Neural progenitor cell (in vitro differentiated cells): ENCODE data around the gene GADD45B.

Source experiments
- EZH2 ChIP-seq: fragments of 200-600 bp; sonication (generic); IDR thresholded peaks from 2 replicates; pipeline ENCODE4 v1.6.1; 2017; ENCODE audit warnings: antibody characterized with exemption, mild to moderate bottlenecking, moderate library complexity
- EZH2phosphoT487 ChIP-seq: fragments of 200-600 bp; sonication (generic); IDR thresholded peaks from 2 replicates; pipeline ENCODE4 v1.6.1; 2017; ENCODE audit warnings: antibody characterized with exemption
- TF ChIP-seq, protein P1 (sequence below): fragments of 200-600 bp; sonication (generic); IDR thresholded peaks from 2 replicates; pipeline ENCODE4 v1.5.1; 2017; ENCODE audit warnings: antibody characterized with exemption, mild to moderate bottlenecking

DNA sequence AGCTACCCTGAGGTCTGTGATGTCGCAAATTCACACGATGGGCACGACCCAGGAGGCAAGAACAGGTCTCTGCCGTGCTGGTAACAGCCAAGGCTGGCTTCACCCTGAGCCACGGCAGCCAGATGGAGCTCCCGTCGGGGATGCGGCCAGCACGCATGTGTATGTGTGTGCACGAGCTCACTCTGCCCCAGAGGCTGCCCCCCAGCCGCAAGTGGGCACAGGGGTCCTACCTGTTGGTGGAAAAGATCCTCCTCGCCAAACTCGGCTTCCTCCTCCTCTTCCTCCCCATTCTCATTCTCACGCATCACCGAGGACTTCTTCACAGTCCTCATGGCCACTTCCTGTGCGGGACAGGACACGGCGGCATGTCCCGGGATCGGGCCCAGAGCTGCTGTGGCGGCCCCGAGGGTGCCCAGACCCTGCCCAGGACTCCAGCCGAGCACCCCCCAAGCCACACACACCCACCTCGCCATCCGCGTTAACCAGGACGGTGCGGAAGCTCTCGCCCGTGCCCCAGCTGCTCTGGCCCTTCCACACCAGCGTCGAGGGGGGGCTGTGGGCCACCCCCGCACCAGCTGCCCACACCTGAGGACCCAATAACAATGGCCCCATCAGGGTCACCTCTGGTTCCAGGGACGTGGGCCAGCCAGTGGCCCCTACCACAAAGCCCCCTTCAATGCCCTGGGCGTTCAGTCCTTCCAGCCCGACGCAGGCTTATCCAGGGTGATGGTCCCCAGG lies 44.4 kb upstream of the GADD45B start:
- TF ChIP-seq, protein P1, sequence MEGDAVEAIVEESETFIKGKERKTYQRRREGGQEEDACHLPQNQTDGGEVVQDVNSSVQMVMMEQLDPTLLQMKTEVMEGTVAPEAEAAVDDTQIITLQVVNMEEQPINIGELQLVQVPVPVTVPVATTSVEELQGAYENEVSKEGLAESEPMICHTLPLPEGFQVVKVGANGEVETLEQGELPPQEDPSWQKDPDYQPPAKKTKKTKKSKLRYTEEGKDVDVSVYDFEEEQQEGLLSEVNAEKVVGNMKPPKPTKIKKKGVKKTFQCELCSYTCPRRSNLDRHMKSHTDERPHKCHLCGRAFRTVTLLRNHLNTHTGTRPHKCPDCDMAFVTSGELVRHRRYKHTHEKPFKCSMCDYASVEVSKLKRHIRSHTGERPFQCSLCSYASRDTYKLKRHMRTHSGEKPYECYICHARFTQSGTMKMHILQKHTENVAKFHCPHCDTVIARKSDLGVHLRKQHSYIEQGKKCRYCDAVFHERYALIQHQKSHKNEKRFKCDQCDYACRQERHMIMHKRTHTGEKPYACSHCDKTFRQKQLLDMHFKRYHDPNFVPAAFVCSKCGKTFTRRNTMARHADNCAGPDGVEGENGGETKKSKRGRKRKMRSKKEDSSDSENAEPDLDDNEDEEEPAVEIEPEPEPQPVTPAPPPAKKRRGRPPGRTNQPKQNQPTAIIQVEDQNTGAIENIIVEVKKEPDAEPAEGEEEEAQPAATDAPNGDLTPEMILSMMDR, result no peak
- TF ChIP-seq EZH2 (no peak), EZH2phosphoT487 (no peak)
